SJSA1 (cell line): Measurements from ENCODE around the gene SPDYE4. TPM values are rescaled to one million over a fixed set of nuclear protein-coding genes. Genes with fewer than 3 reads are reported as not detected.
"Not testable (repeated sequence)": the region's sequence is repeated elsewhere in the genome, so short reads cannot be mapped to it uniquely, and the experiment has no call there.

Experiments
- DNase-seq, 2 experiments: peaks; one replicate each; pipeline ENCODE4 v3.0.0-alpha.2; 2015 to 2020; ENCODE audit warnings: low spot score in 2 of 2, low read depth in 1 of 2
- H3K27ac ChIP-seq: fragments of 250-450 bp; sonication (Bioruptor Pico); 2 replicates; pipeline ENCODE4 v1.5.1; 2020; ENCODE audit warnings: mild to moderate bottlenecking, moderate library complexity
- H3K27me3 ChIP-seq: fragments of 250-450 bp; sonication (Bioruptor Pico); replicated peaks from 2 replicates; pipeline ENCODE4 v1.5.1; 2020; ENCODE audit warnings: mild to moderate bottlenecking, moderate library complexity
- H3K36me3 ChIP-seq: fragments of 250-450 bp; sonication (Bioruptor Pico); 2 replicates; pipeline ENCODE4 v1.5.1; 2020; ENCODE audit warnings: mild to moderate bottlenecking
- H3K4me1 ChIP-seq: fragments of 250-450 bp; sonication (Bioruptor Pico); replicated peaks from 2 replicates; pipeline ENCODE4 v1.6.1; 2021; ENCODE audit warnings: mild to moderate bottlenecking
- H3K4me3 ChIP-seq: fragments of 250-450 bp; sonication (Bioruptor Pico); 2 replicates; pipeline ENCODE4 v1.5.1; 2020; ENCODE audit warnings: mild to moderate bottlenecking
- H3K9me3 ChIP-seq: fragments of 250-450 bp; sonication (Bioruptor Pico); replicated peaks from 2 replicates; pipeline ENCODE4 v1.5.1; 2020; ENCODE audit warnings: mild to moderate bottlenecking
- total RNA-seq: library from RNA; depleted of rRNA; stranded (reverse); fragments of >200 nt; shearing (Covaris generic); gene quantifications from 2 replicates; pipeline ENCODE4 v1.2.3, GENCODE V29; 2014; rRNA removed

Gene SPDYE4, protein sequence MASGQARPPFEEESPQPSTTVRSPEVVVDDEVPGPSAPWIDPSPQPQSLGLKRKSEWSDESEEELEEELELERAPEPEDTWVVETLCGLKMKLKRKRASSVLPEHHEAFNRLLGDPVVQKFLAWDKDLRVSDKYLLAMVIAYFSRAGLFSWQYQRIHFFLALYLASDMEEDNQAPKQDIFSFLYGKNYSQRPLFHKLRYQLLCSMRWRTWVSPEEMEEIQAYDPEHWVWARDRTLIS
- 0.25 TPM in 1 of 2 replicates, not detected in the other for total RNA-seq

- DNase-seq: no peak
- Histone ChIP-seq H3K4me3 (no peak within 1 kb of the TSS), H3K36me3 (no peaks in the 10 kb centered on the region), H3K4me1 (no peaks in the 10 kb centered on the region), H3K9me3 (no peaks in the 10 kb centered on the region), H3K27ac (no peak within 1 kb of the TSS), H3K27me3 (no peaks in the 10 kb centered on the region)
Observed at GRCh38 chr17:8758137-8758596, at the start of gene SPDYE4. SPDYE4 (minus strand) TSS chr17:8758546; CDS start chr17:8758382, 164 bp downstream.

DNA sequence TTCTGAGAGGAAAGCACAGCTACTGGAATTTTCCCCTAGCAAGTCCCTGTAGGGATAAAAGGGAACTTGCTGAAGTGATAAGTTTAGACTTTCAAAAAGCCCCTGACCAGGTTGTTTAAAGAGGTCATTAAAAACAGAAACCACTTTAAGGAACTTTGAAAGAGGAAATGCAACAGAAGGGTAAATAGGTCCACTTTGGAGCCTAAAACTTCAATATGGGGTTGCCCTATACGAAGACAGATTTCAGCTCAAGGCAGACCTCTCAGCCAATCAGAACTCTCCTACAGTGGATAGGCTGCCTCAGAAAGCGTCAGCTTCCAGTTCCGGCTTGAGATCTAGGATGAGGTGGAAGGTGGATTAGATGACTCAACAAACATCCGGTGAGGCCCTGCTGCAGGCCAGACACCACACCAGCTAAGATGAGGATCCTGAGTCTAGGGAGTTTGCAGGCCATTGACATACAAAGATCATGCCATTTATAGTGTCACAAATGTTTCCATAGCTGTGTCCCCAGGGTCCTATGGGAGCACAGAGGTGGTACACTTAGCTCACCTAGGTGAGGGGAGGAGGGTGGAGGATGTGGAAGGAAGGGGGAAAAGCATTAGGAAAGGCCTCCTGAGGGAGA is 48.7 kb upstream of the SPDYE4 start:
- no peak for DNase-seq
- H3K4me3 ChIP-seq: no peak overlapping the region
- no peak overlapping the region for H3K27ac ChIP-seq
- no peaks in the 10 kb centered on the region for H3K27me3 ChIP-seq
- H3K4me1 ChIP-seq: no peaks in the 10 kb centered on the region
- H3K36me3 ChIP-seq: no peaks in the 10 kb centered on the region
- H3K9me3 ChIP-seq: 0 out of 2 replicates have a peak, but pooled peaks cover 2% of the 10 kb centered on the region

- Histone ChIP-seq H3K36me3 (no peaks in the 10 kb centered on the region), H3K4me3 (no peak overlapping the region), H3K4me1 (no peaks in the 10 kb centered on the region), H3K9me3 (0 out of 2 replicates have a peak, but pooled peaks cover 2% of the 10 kb centered on the region), H3K27me3 (no peaks in the 10 kb centered on the region), H3K27ac (no peak overlapping the region)
- no peak for DNase-seq
Observed at GRCh38 chr17:8806253-8806925, 48.0 kb upstream of the SPDYE4 start.

DNA sequence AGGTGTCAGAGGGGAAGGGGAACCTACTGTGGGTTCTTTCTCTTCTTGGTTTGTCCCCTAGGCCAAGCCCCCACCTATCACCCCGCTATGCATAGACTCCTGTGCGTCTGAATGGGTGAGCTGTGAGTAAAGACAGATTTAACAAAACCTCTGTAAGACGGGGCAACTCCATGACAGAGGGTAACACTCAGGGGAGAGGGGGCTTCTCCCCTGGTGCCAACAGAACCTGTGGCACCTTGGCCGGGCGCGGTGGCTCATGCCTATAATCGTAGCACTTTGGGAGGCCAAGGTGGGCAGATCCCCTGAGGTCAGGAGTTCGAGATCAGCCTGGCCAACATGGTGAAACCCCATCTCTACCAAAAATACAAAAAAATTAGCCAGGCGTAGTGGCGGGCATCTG is 47.0 kb upstream of the SPDYE4 start:
- H3K27me3 ChIP-seq, H3K36me3 ChIP-seq, H3K4me3 ChIP-seq, H3K9me3 ChIP-seq, H3K4me1 ChIP-seq, DNase-seq, H3K27ac ChIP-seq: not testable (repeated sequence)

DNA sequence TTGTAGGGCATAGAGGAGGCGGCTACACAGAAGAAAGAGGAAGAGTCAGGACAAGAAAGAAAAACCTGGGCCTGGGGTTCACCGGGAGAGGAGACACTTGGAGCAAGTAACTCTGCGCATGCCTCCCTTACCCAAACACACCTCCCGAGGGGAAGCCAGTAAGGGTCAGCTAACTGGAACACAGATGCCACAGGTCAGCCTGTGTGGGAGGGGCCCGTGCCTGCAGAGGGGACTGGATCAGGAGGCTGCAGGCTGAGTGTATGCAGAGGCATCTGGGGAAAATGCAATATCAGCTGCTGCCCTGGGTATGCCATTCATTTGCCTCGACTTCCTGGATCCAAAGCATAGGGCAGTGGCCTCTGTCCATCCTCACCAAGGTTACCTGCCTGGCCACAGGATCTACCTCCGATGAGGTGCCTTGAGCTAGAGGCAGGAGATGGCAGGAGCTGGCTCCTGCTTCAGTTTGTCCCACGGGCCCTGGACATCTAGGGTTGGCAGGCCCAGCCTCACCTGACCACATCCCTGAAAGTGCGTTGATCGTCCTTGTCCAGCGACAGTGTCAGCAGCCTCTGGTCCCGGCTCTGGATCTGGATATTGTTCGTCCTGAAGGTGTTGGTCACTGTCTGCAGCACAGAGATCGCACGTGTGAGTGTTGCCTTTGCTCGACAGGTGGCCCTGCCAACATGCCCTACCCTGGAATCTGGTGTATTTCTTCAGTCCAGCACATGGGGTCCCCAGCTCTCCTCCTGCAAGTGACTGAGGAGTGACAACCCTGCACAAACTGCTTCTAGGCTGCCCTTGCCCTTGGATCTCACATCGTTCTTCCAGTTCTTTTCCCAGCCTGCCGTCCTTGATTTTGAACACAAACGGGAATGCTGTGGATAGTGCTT is 45.4 kb upstream of the SPDYE4 start:
- DNase-seq: no peak
- H3K27ac ChIP-seq: no peak overlapping the region
- H3K4me1 ChIP-seq: no peaks in the 10 kb centered on the region
- H3K36me3 ChIP-seq: no peaks in the 10 kb centered on the region
- H3K9me3 ChIP-seq: 0 out of 2 replicates have a peak, but pooled peaks cover 2% of the 10 kb centered on the region
- H3K4me3 ChIP-seq: no peak overlapping the region
- H3K27me3 ChIP-seq: no peaks in the 10 kb centered on the region

DNA sequence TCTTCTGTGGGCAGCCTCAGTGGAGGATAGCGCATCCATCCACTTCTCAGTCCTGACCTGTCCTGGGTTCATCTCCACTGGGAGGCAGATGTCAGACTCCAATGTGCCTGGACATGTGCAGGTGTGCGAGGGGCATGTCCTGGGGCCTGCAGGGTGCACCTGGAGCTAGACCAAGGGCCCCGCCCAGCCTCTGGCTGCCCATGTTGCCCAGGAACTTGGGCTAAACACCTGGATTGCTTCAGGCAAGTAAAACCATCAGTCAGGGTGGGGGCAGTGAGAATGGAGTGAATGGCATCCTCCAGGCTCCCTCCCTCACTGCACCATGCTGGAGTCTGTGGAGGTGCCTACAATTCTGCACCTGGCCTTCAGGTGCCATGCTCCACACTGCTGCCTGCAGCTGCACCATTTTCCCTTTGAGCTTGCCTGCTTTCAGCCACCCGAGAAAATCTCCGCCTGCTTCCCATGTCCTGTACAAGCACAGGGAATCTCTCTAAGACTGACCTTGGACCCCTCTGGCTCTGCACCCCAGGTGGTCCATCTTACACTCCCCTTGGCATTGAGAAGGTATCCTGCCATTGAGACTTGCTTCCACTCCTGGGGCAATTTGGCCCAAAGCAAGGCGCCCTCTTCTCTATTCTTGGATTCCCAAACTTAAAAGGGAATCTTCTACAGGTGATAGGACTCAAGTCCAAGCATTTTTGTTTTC is 42.9 kb upstream of the SPDYE4 start:
- DNase-seq: no peak
- Histone ChIP-seq H3K27ac (no peak overlapping the region), H3K27me3 (no peaks in the 10 kb centered on the region), H3K36me3 (no peaks in the 10 kb centered on the region), H3K9me3 (no peaks in the 10 kb centered on the region), H3K4me3 (no peak overlapping the region), H3K4me1 (no peaks in the 10 kb centered on the region)

DNA sequence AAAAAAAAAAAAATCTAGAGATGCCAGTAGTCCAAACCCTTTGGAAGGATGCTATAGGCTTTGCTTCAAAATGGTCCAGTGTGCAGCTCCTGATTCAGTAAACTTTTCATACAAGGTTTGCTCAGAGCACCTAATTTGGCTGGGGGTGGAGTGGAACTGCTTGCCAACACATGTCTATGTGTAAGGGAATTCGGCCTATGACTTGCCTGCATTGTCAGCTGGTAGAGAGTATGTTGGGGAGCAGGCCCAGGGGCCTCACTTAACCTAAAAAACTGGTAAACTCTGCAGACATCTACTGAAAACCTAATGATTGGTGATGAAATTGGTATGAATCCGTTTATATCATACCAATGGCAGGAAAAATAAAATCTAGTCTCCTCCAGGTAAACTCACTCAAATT is 42.3 kb upstream of the SPDYE4 start:
- H3K4me1 ChIP-seq: no peaks in the 10 kb centered on the region
- no peaks in the 10 kb centered on the region for H3K9me3 ChIP-seq
- no peak overlapping the region for H3K27ac ChIP-seq
- H3K4me3 ChIP-seq: no peak overlapping the region
- H3K27me3 ChIP-seq: no peaks in the 10 kb centered on the region
- no peaks in the 10 kb centered on the region for H3K36me3 ChIP-seq
- DNase-seq: no peak

GRCh38 chr17:8799570-8800212 is 41.3 kb upstream of the SPDYE4 start:
- no peak for DNase-seq
- H3K36me3 ChIP-seq: no peaks in the 10 kb centered on the region
- H3K4me1 ChIP-seq: no peaks in the 10 kb centered on the region
- H3K4me3 ChIP-seq: no peak overlapping the region
- H3K27me3 ChIP-seq: no peaks in the 10 kb centered on the region
- no peaks in the 10 kb centered on the region for H3K9me3 ChIP-seq
- no peak overlapping the region for H3K27ac ChIP-seq

GRCh38 chr17:8798846-8799569 is 40.7 kb upstream of the SPDYE4 start, which contains the start of gene MFSD6L:
MFSD6L (minus strand) TSS chr17:8799365; CDS start chr17:8799120, 245 bp downstream.
- DNase-seq: no peak
- no peak within 1 kb of the TSS for H3K4me3 ChIP-seq
- H3K27me3 ChIP-seq: no peaks in the 10 kb centered on the region
- H3K27ac ChIP-seq: no peak within 1 kb of the TSS
- H3K36me3 ChIP-seq: no peaks in the 10 kb centered on the region
- no peaks in the 10 kb centered on the region for H3K9me3 ChIP-seq
- H3K4me1 ChIP-seq: no peaks in the 10 kb centered on the region

DNA sequence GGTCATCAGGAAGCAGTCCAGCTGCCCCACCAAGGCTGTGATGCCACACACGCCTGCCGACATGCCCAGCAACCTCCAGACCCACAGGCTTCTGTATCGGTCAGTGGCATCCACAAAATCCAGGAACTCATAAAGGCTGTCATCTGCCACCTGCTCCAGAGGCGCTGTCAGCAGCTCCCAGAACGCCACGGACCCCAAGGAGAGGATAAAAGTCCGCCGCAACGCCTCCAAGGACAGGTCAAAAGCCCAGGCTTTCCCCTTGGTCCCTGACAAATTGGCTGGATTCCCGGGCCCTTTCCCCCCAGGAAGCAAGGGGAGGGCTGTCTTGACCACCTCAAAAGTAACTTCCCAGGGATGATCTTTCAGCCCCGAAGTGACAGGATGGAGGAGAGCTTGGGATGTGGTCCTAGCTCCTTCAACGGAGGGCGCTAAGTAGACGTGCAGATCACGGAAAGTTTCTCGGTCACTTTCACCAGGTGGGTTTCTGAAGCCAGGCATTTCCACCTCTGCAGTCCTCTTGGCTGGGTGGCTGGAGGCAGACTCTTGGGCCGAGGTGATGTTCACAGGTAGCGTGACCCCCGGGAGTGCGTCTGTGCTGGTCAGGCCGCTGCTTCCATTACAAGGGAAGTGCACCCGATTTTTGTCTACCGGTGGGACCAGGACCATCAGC is 40.0 kb upstream of the SPDYE4 start:
- H3K9me3 ChIP-seq: no peaks in the 10 kb centered on the region

DNA sequence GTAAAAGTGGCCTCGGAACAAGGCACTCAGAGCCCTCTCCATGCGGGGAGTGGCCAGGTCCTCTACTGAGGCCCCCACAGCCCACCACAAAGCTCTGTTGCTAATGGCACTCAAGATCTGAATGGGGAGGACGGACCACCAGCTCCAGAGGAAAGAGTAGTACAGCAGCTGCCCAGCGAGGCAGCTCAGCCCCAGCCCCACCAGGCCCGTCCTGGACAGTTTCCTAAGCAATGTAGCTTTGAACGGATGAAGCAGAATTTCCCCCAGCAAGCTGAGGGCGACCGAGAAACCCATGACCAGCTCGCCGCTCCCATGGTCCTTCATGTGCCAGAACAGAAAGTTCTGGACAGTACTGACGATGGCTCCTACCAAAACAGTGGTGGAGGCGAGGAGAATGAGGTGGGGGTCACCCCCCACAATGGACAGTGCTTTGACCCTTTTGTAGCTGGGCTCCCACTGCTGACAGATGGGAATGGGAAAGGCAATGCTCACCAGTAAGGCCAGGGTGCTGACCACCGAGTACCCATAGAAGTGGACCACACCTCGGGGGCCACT is 39.4 kb upstream of the SPDYE4 start:
- no peaks in the 10 kb centered on the region for H3K27me3 ChIP-seq
- H3K4me3 ChIP-seq: no peak overlapping the region
- no peak overlapping the region for H3K27ac ChIP-seq
- no peaks in the 10 kb centered on the region for H3K36me3 ChIP-seq
- no peaks in the 10 kb centered on the region for H3K4me1 ChIP-seq
- H3K9me3 ChIP-seq: no peaks in the 10 kb centered on the region
- no peak for DNase-seq

More for the DNA sequence above, 40.0 kb upstream of the SPDYE4 start:
- H3K4me3 ChIP-seq: no peak overlapping the region
- no peak for DNase-seq
- no peaks in the 10 kb centered on the region for H3K36me3 ChIP-seq
- H3K27me3 ChIP-seq: no peaks in the 10 kb centered on the region
- no peaks in the 10 kb centered on the region for H3K4me1 ChIP-seq
- H3K27ac ChIP-seq: no peak overlapping the region
